Measurements from ENCODE around the gene GNAS-AS1. TPM values are rescaled to one million over a fixed set of nuclear protein-coding genes. Genes with fewer than 3 reads are reported as not detected.

The GNAS-AS1 gene
- total and polyA plus RNA-seq, 2 of the 8 experiments (the other 6 are each of a cell fraction or from before 2014, with no cell fraction given), result 4.7 to 13.7 TPM

DNA sequence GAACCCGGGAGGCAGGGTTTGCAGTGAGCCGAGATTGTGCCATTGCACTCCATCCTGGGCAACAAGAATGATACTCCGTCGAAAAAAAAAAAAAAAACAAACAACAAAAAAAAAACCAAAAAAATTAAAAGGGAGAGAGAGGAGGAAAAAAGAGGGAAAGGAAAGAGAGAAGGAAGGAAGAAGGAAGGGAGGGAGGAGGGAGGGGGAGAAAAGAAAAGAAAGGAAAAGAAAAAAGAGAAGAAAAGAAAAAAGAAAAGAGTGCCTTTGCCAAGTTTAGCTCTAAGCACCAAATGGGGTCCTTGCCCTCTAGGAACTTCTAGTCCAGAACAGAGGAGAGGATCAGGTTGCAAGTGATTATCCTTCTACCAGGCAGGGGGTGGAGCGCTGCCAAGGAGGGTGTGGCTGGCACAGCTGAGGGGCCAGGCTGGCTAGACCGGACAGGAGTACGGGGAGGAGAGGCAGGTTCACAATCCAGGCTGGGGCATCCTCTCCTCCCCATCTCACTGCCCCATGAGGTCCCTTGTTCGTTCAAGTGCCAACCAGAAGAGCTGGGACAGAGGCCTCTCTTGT, 20.9 kb upstream of the GNAS-AS1 start:
- POLR2A ChIA-PET (ENCODE audit: partially characterized antibody), result interaction anchor here (0.9 to 2.0 kb wide), 3 partner anchors 12 to 18 kb away, joined by 4 to 6 read pairs (median 5); no protein-coding TSS in a partner anchor
- H3K4me1 ChIP-seq (replicated peaks in 1 of 4; ENCODE audit: control insufficient read depth in 3 of 4, insufficient read depth in 4 of 4, low read length in 3 of 4), result peaks cover 0 to 6% (median 2%) of the 10 kb centered on the region in 4 experiments; a peak in 4 of 7 replicates
- WGBS, 2 experiments (ENCODE audit: extremely low coverage in 1 of 2, insufficient coverage in 1 of 2, insufficient read length in 1 of 2, insufficient replicate concordance in 2 of 2, low coverage in 1 of 2, low lambda C conversion rate in 2 of 2, missing lambda C conversion rate in 1 of 2), result 81% methylated on average over 4 of the region's 8 CpGs; no CpG with 5 or more reads in 1 of the 2 experiments
- CTCF ChIA-PET (ENCODE audit: partially characterized antibody), result interaction anchor here (0.6 to 4.7 kb wide), 5 partner anchors 9 to 584 kb away, joined by 3 to 61 read pairs (median 3); no protein-coding TSS in a partner anchor
- no peak overlapping the region for H2AK5ac ChIP-seq (ENCODE audit: low read depth, low read length)
- H3K4me2 ChIP-seq (ENCODE audit: insufficient read depth in 1 of 2, low read depth in 2 of 2, low read length in 2 of 2), result no peak overlapping the region
- H3K18ac ChIP-seq (ENCODE audit: extremely low read depth, low read length), result no peak overlapping the region
- TF ChIP-seq JUND (IDR thresholded peaks at IDR 0.05; ENCODE audit: low read length) (no peak), SUZ12 (IDR thresholded peaks at IDR 0.05; ENCODE audit: low read length) (no peak), SIRT6 (IDR thresholded peaks at IDR 0.05; ENCODE audit: low read length) (no peak), TCF12 (IDR thresholded peaks at IDR 0.05; ENCODE audit: low read depth, low read length) (no peak), SRF (IDR thresholded peaks at IDR 0.05; ENCODE audit: low read depth, low read length) (no peak)
- H3K14ac ChIP-seq (ENCODE audit: insufficient read length), result no peak overlapping the region
- H3K79me1 ChIP-seq (ENCODE audit: low read depth, low read length), result no peaks in the 10 kb centered on the region
- no peaks in the 10 kb centered on the region for H4K20me1 ChIP-seq (replicated peaks in 1 of 2; ENCODE audit: control insufficient read depth in 1 of 2, insufficient read depth in 2 of 2, low read length in 2 of 2)
- H2BK120ac ChIP-seq (replicated peaks; ENCODE audit: low read depth, low read length), result no peak overlapping the region
- no peak overlapping the region for H3K4me3 ChIP-seq (ENCODE audit: extremely low read depth in 1 of 4, insufficient read depth in 2 of 4, low read depth in 3 of 4, low read length in 4 of 4)
- no peak overlapping the region for H3K27ac ChIP-seq (ENCODE audit: low read depth, low read length)
- H3K9me3 ChIP-seq (ENCODE audit: insufficient read depth in 2 of 2, low read depth in 1 of 2, low read length in 1 of 2), result no peaks in the 10 kb centered on the region
- no peaks in the 10 kb centered on the region for H3K27me3 ChIP-seq (replicated peaks in 1 of 4; ENCODE audit: control insufficient read depth in 3 of 4, extremely low read depth in 1 of 4, insufficient read depth in 3 of 4, low read length in 3 of 4)
- no peak for FAIRE-seq
- no peak overlapping the region for H2BK12ac ChIP-seq (ENCODE audit: low read depth, low read length)
- H4K8ac ChIP-seq (ENCODE audit: extremely low read depth, insufficient read depth, low read length), result no peak overlapping the region; the same call in 1 of the 2 replicates
- no peak overlapping the region for H2BK20ac ChIP-seq (ENCODE audit: low read length)
- H3K79me2 ChIP-seq (ENCODE audit: control insufficient read depth in 1 of 2, insufficient read depth in 2 of 2, low read length in 2 of 2), result no peaks in the 10 kb centered on the region
- no peak overlapping the region for H2BK5ac ChIP-seq (ENCODE audit: low read depth, low read length)
- no peak overlapping the region for H2BK15ac ChIP-seq (ENCODE audit: low read length)
- no peak overlapping the region for H3K56ac ChIP-seq (replicated peaks; ENCODE audit: insufficient read length, low read depth, low read length)
- H2AFZ ChIP-seq (ENCODE audit: low read length), result no peak overlapping the region
- H3K36me3 ChIP-seq (ENCODE audit: control insufficient read depth in 2 of 4, insufficient read depth in 4 of 4, low read length in 3 of 4), result no peaks in the 10 kb centered on the region; a peak in 1 of 8 replicates
- H3K4ac ChIP-seq (replicated peaks; ENCODE audit: insufficient read length, low read depth, low read length), result no peak overlapping the region
- no peak overlapping the region for H4K5ac ChIP-seq (ENCODE audit: insufficient read length, low read depth, low read length)
- H4K91ac ChIP-seq (replicated peaks; ENCODE audit: insufficient read length, low read length), result no peak overlapping the region
- no peak for DNase-seq (ENCODE audit: low read depth in 1 of 2, low spot score in 2 of 2)
- H3K23ac ChIP-seq (ENCODE audit: insufficient read length), result no peak overlapping the region
- no peak overlapping the region for H3K9ac ChIP-seq (replicated peaks in 1 of 4; ENCODE audit: extremely low read depth in 1 of 4, low read depth in 3 of 4, low read length in 3 of 4)
- no peaks in the 10 kb centered on the region for H3K23me2 ChIP-seq (ENCODE audit: low read depth, low read length)
